ENCODE measurements around the gene KCNQ1.

KCNQ1 gene

DNA sequence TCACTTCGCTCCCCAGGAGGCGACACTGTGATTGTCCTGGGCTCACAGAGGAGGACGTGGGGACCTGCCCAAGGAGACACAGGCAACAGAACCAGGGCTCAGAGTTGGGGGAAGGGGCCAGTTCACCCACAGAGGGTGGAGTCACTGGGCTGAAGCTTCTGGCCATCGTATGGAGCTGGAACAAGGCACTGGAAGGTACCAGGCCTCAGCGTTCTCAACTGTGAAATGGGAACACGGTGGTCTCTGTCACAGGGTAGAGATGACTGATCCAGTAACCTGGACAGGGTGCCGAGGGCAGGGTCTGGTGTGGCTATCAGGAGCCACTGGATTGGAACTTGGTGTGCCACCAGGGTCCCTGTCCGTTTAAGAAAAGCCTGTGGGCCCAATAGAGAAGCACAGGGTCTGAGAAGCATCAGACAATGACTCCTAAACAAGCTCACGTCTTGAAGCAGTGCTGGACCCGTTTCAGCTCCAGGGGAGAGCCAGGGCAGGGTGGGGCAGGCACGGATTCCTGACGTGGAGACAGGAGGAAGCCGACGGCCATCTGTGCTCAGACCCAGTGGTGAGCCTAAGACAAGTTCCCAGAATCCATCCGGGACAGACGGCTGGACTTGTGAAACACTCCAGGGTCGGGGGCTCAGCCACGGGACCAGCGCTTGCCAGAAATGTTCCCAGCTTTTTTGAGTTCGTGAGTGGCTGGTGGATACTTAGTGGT, 280.0 kb downstream of the KCNQ1 start:
- DNase-seq: no peak

DNA sequence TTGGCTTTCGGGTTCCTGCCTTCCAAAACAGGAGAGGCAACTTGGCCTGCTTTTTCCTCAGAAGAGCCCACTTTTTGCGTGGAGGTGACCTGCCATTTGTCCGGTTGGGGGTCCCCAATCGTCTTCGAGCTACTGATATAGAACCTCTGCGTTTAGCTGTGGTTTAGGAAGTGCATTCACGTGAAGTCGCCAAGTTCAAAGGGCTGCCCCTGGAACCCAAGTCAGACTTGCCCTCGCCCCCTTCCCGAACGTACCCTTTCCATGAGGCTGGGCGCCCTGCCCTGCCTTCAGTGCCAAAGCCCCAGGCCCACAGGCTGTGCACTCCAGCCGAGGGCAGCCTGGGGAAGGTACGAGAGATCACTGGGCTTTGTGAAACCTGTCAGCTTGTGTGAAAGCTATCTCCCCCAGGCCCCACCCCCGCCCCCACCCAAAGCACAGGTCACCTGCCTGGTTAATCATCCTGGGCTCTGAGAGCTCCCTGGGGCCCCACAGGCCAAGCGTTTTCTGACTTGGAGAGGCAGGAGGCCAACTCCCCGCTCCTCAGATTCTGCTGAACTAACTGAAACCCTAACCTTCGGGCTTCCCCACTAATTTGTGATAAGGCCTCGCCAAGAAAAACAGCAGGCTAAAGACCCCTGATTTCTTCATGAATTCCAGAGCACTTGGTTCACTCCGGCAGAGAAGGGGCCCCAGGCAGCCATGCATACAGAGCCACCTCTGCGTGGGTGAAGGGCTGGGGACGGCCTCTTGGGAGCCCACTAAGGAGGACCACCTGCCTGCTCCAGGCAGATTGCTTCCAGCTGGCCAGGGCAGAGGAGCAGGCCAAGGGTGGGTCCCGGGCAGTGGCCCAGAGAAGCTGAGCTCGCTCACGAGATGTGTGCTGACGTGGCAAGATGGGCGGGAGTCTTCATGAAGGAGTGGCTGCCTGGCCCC, 280.8 kb downstream of the KCNQ1 start:
- DNase-seq: no peak
- TF ChIP-seq POLR2A (IDR thresholded peaks at IDR 0.05; ENCODE audit: low read length): no peak
- no peak for TF ChIP-seq GATA1 (IDR thresholded peaks at IDR 0.05; ENCODE audit: low read depth, low read length)

More for the DNA sequence above, 280.0 kb downstream of the KCNQ1 start:
- TF ChIP-seq POLR2A (IDR thresholded peaks at IDR 0.05; ENCODE audit: low read length) (no peak), GATA1 (IDR thresholded peaks at IDR 0.05; ENCODE audit: low read depth, low read length) (no peak)

DNA sequence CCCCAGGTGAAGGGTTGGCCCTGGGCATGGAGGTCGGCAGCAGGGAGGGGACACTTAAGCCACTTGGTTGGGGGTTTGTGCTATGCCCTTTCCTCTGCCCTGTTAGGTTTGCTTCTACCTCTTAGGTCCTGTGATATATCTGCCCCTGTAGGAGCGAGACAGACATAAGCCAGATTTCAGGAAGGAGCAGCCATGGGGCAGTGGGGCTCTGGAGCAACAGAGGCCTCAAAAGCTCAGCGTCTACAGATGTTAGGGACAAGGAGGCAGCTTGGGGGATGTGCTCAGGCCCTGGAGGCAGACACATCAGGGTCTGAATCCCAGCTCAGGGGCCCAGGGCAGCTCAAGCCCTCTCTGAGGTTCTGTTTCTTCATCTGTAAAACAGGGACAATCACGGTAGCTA, 282.2 kb downstream of the KCNQ1 start:
- DNase-seq: no peak
- TF ChIP-seq GATA1 (IDR thresholded peaks at IDR 0.05; ENCODE audit: low read depth, low read length) (no peak), POLR2A (IDR thresholded peaks at IDR 0.05; ENCODE audit: low read length) (no peak)

DNA sequence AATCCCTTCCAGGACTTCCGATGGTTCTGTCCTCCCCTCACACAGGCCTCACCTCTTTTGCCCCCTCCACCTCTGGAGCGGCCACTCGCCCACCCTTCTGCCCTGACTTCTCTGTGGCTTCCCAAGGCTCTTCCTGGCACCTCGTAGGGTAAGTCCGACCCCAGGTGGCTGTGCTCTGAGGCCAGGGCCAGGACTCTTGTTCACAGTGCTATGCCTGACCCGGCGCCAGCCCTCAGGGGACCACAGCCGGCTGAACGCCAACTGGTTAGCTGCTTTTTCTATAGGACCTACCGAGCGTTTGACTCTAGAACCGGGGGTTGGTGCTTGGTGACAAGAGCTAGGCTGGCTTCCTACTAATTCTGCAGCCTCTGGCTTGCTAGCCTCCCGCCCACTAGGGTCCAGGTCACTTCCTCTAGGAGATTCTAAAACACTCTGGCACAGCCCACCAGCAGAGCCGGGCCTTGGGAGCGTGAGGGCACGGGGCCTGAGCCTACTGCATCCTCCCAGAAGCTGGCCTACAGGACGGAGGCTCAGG, 283.4 kb downstream of the KCNQ1 start:
- no peak for TF ChIP-seq GATA1 (IDR thresholded peaks at IDR 0.05; ENCODE audit: low read depth, low read length)
- TF ChIP-seq POLR2A (IDR thresholded peaks at IDR 0.05; ENCODE audit: low read length): no peak
- DNase-seq: no peak

DNA sequence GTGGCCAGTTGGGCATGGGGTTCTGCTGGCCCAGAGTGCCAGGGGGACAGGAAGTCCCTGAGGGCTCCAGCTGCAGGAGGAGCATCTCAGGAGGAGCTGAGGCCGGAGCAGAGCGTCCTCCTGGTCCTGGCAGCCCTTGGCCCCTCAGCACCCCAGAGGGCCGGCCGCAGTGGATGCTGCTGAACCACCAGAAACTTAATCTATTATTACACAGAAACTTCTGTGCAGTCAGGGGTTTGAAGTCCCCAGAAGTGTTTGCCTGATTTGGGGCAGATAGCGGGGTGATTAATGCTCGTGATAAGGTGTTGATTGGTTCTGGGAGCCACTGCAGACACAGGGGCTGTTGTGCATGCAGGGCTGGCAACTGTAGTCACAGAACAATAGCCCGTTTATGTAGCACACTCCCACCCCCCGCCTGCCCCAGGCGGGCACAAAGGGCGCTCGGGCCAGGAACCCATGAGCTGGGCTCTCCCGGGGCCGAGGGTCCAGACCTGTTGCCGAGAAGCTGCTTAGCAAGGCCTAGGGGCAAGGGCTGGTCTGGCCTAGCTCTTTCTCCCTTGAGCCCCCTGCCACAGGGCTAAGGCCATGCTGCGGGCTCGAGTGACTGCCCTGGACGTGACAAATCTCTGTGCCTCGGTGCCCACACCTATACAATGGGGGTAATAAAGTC, 284.0 kb downstream of the KCNQ1 start:
- DNase-seq: no peak
- no peak for TF ChIP-seq POLR2A (IDR thresholded peaks at IDR 0.05; ENCODE audit: low read length)

DNA sequence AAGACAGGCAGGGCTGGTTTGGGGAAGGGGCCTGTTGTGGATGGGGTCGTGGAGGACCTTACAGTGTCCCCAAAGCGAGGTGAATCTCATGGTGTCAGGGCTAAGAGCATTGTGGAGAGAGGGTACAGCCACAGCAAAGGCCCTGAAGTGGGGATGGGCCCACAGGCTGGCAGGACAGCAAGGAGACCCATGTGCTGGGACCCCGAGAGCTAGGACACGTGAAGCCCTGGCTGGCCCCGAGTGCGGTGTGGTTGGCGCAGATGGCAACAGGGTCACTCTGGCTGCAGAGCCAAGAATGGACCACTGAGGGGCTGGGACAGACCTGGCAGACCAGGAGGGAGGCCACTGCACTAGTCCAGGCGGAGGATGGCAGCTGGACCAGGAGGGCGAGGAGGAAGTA, 285.0 kb downstream of the KCNQ1 start:
- TF ChIP-seq GATA1 (IDR thresholded peaks at IDR 0.05; ENCODE audit: low read depth, low read length) (no peak), POLR2A (IDR thresholded peaks at IDR 0.05; ENCODE audit: low read length) (no peak)
- no peak for DNase-seq

DNA sequence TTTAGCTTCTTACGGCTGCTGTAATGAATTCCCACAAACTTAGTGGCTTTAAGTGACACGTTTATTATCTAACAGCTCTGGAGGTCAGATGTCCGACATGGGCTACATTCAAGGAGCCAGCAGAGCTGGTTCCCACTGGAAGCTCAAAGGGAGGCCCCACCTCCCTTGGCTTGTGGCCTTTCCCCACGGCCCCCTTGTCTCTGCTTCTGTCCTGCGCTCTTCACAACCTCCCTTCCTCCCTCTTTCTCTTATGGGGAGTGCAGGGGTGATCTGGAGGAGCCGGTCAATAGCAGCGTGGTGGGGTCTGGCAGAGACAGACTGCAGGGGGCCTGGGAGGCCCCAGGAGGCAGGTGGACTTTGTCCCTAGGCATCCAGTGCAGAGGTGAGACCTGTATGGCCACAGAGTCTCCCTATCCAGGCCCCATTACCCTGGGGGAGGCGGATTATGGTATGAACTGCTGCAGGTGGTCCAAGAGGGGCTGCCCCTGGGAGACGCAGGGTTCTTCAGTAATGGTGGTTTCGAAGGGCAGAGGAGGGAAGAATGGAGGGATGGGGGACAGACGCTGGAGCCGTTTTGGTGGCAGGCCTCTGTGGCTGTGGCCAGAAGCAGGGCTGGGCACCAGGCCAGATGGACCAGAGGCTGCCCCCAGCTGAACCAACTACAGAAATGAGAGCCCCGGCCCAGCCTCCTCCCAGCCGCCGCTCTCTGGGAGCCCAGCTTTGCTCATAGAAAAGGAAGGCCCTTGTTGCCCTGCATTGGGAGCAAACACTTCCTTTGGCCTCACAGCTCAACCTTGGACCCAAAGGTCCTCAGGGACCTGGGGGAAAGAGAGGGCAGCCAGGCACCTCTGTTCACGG, 285.7 kb downstream of the KCNQ1 start:
- TF ChIP-seq GATA1 (IDR thresholded peaks at IDR 0.05; ENCODE audit: low read depth, low read length) (no peak), POLR2A (IDR thresholded peaks at IDR 0.05; ENCODE audit: low read length) (no peak)
- no peak for DNase-seq

DNA sequence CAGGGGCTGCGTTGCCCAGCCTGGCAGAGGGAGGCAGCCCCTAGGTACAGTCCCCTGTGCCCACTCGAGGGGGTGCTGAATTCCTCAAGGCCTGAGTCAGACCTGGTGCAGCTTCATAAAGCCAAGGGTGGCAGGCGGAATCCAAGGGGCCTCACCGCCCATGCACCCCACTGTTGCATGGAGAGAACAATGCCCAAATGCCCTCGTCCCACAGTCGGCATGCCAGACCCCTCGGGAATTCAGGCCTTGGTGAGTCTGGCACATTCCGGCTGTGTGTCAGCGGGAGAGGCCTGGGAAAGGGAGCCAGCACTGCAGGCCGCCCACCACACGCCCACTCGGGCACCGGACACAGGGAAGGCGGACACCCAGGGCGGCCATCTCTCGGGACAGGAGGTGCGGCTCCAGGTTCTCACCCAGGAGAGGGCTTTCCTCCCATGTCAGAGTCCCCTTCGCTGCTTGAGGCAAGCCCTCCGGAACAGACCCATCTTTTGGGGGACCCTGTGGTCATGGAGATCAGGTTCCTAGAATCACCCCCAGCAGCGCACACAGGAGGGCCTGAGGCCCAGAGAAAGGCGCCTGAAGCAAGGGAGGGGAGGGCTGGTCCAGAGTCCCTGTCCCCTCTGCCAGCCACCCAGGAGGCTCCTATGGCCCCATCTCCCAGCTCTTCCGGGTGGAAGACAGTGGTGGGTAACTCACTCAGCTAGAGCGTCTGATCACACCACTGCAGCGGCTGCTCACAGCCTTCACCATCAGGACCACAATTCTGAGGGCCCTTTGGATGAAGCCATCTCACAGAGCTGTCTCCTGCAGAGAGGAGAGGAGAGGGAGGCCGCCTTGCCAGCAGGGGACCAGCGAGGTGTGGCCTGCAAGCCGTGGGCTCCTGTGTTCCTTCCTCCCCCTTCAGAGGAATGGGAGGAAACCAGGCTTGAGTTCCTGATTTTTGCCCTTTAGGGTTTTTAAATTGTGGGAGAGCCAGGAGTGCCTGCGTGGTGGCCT, 286.6 kb downstream of the KCNQ1 start:
- no peak for DNase-seq
- no peak for TF ChIP-seq GATA1 (IDR thresholded peaks at IDR 0.05; ENCODE audit: low read depth, low read length)

DNA sequence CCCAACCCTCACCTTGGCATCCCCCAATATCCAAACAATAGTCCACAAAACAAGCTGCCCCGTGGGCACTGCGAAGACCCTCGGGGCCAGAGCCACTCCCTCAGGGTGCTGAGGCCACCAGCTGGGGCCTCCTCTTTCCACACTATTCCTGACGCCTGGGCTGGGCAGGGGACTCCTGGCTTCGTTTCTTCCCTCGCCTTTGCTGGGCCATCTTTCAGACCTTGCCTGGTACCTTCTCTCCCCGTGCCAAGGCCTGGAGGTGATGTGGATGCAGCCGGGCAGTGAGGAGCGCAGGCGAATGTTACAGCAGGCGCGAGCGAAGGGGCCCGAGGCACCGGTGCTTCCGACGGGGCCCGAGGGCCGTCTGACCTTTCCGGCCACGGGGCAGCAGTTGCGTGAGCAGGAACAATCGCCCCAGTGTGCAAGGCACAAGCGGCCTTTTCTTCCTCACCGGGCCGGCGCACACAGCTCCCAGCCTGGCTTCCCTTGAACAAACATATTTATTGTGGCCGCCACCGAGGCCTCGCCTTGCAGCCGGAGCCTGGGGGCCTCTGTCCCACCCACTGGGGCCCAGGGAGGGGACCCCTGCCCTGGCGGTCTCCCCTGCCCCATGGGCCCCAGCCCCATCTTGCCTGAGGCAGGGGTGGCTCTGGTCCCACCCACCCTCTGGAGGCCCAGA, 287.6 kb downstream of the KCNQ1 start:
- TF ChIP-seq GATA1 (IDR thresholded peaks at IDR 0.05; ENCODE audit: low read depth, low read length) (no peak), POLR2A (IDR thresholded peaks at IDR 0.05; ENCODE audit: low read length) (no peak)
- DNase-seq: no peak

DNA sequence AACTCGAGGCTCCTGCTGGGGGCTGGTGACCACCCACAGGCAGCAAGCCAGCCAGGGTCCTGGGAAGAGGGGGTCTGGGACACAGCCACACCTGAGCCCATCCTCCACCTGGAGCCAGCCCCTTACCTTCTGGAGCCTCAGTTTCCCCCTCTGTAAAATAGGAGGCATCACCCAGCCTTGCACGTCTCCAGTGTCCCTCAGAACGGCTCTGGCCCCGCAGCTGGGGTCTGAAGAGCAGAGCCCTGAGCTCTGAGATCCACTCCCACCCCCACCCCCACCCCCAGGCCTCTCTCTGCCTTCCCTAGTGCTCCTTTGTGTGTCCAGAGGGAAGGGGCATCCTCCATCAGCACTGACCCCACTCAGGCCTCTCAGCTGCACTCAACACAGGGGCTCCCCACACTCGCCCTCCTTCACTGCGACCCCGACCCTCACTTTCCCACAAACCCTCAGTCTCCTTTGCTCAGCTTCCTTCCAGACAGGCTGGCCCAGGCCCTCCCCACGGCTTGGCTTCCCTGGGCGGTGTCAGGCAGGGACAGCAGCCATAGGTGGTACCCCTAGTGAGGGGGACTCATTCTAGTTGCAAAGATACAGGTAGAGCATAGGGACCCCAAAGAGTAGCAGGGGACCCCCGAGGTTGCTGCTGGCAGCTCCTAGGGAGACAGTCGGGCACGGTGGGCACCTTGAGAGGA, 288.3 kb downstream of the KCNQ1 start:
- no peak for DNase-seq
- TF ChIP-seq POLR2A (IDR thresholded peaks at IDR 0.05; ENCODE audit: low read length) (no peak), GATA1 (IDR thresholded peaks at IDR 0.05; ENCODE audit: low read depth, low read length) (no peak)
